H7 (cell line): Measurements from ENCODE around the gene IFNG-AS1. TPM values are rescaled to one million over a fixed set of nuclear protein-coding genes. Genes with fewer than 3 reads are reported as not detected.

Source experiments
- DNase-seq: peaks from one replicate; pipeline ENCODE4 v3.0.0; 2012
- H3K27me3 ChIP-seq: 2 replicates; pipeline ENCODE4 v1.6.0; 2011; ENCODE audit warnings: mild to moderate bottlenecking, low read length; ENCODE audit not compliant: control insufficient read depth, insufficient read depth
- H3K36me3 ChIP-seq: replicated peaks from 2 replicates; pipeline ENCODE4 v1.5.1; 2011; ENCODE audit warnings: low read length; ENCODE audit not compliant: control insufficient read depth, insufficient read depth
- H3K4me3 ChIP-seq: 2 replicates; pipeline ENCODE4 v1.5.1; 2011; ENCODE audit warnings: low read depth, mild to moderate bottlenecking, control low read depth, low read length, moderate library complexity; ENCODE audit not compliant: insufficient read depth
- total RNA-seq: library from RNA; depleted of rRNA; stranded (reverse); fragments of >200 nt; shearing (Covaris generic); gene quantifications from 2 replicates; pipeline ENCODE4 v1.2.3, GENCODE V29; 2014

IFNG-AS1 gene
- total RNA-seq, 1 experiment from 2014 or later, result not detected

- Histone ChIP-seq H3K36me3 (no peaks in the 10 kb centered on the region), H3K4me3 (no peak overlapping the region), H3K27me3 (no peaks in the 10 kb centered on the region)
- no peak for DNase-seq
These were observed 22.1 kb downstream of the IFNG-AS1 start for GRCh38 chr12:68011206-68011881.

GRCh38 chr12:68011882-68012207 is 22.6 kb downstream of the IFNG-AS1 start:
- no peaks in the 10 kb centered on the region for H3K36me3 ChIP-seq
- H3K4me3 ChIP-seq, result no peak overlapping the region
- no peak for DNase-seq
- no peaks in the 10 kb centered on the region for H3K27me3 ChIP-seq

GRCh38 chr12:68012712-68013111 is 23.5 kb downstream of the IFNG-AS1 start:
- no peak overlapping the region for H3K4me3 ChIP-seq
- H3K27me3 ChIP-seq, result no peaks in the 10 kb centered on the region
- no peaks in the 10 kb centered on the region for H3K36me3 ChIP-seq
- no peak for DNase-seq

GRCh38 chr12:68013181-68013580 is 23.9 kb downstream of the IFNG-AS1 start:
- Histone ChIP-seq H3K36me3 (no peaks in the 10 kb centered on the region), H3K27me3 (no peaks in the 10 kb centered on the region), H3K4me3 (no peak overlapping the region)
- DNase-seq, result no peak

- H3K36me3 ChIP-seq, result no peaks in the 10 kb centered on the region
- H3K4me3 ChIP-seq, result no peak overlapping the region
- H3K27me3 ChIP-seq, result no peaks in the 10 kb centered on the region
- no peak for DNase-seq
These were observed 26.9 kb downstream of the IFNG-AS1 start for GRCh38 chr12:68016136-68016535.

- Histone ChIP-seq H3K36me3 (no peaks in the 10 kb centered on the region), H3K27me3 (no peaks in the 10 kb centered on the region), H3K4me3 (no peak overlapping the region)
- DNase-seq, result no peak
These were observed 29.1 kb downstream of the IFNG-AS1 start for GRCh38 chr12:68018315-68018714.

GRCh38 chr12:68020049-68020448 is 30.8 kb downstream of the IFNG-AS1 start:
- Histone ChIP-seq H3K4me3 (no peak overlapping the region), H3K36me3 (no peaks in the 10 kb centered on the region), H3K27me3 (no peaks in the 10 kb centered on the region)
- no peak for DNase-seq

- no peak for DNase-seq
- no peak overlapping the region for H3K4me3 ChIP-seq
- H3K27me3 ChIP-seq, result no peaks in the 10 kb centered on the region
- H3K36me3 ChIP-seq, result no peaks in the 10 kb centered on the region
These were observed 31.5 kb downstream of the IFNG-AS1 start for GRCh38 chr12:68020699-68021098.

- no peak for DNase-seq
- Histone ChIP-seq H3K4me3 (no peak overlapping the region), H3K27me3 (no peaks in the 10 kb centered on the region), H3K36me3 (no peaks in the 10 kb centered on the region)
These were observed 39.4 kb downstream of the IFNG-AS1 start for GRCh38 chr12:68028647-68029046.

- DNase-seq, result no peak
- no peak overlapping the region for H3K4me3 ChIP-seq
- no peaks in the 10 kb centered on the region for H3K27me3 ChIP-seq
- H3K36me3 ChIP-seq, result no peaks in the 10 kb centered on the region
These were observed 41.0 kb downstream of the IFNG-AS1 start for GRCh38 chr12:68030248-68030647.

- H3K36me3 ChIP-seq, result no peaks in the 10 kb centered on the region
- no peaks in the 10 kb centered on the region for H3K27me3 ChIP-seq
- H3K4me3 ChIP-seq, result no peak overlapping the region
- no peak for DNase-seq
These were observed 41.9 kb downstream of the IFNG-AS1 start for GRCh38 chr12:68031174-68031573.

GRCh38 chr12:68031881-68032739 is 42.9 kb downstream of the IFNG-AS1 start:
- Histone ChIP-seq H3K27me3 (no peaks in the 10 kb centered on the region), H3K36me3 (no peaks in the 10 kb centered on the region), H3K4me3 (no peak overlapping the region)
- DNase-seq, result no peak

GRCh38 chr12:68034567-68034966 is 45.3 kb downstream of the IFNG-AS1 start:
- no peaks in the 10 kb centered on the region for H3K27me3 ChIP-seq
- no peak overlapping the region for H3K4me3 ChIP-seq
- H3K36me3 ChIP-seq, result no peaks in the 10 kb centered on the region
- DNase-seq, result no peak

- Histone ChIP-seq H3K4me3 (no peak overlapping the region), H3K36me3 (no peaks in the 10 kb centered on the region), H3K27me3 (no peaks in the 10 kb centered on the region)
- no peak for DNase-seq
These were observed 47.4 kb downstream of the IFNG-AS1 start for GRCh38 chr12:68036642-68037041.

- H3K36me3 ChIP-seq, result no peaks in the 10 kb centered on the region
- DNase-seq, result no peak
- no peaks in the 10 kb centered on the region for H3K27me3 ChIP-seq
- H3K4me3 ChIP-seq, result no peak overlapping the region
These were observed 48.5 kb downstream of the IFNG-AS1 start for GRCh38 chr12:68037616-68038255.
